AG08395 (cell line): ENCODE measurements around the gene PHF21B.

Source experiments
- DNase-seq: peaks from one replicate; pipeline ENCODE4 v3.0.0; 2012; ENCODE audit warnings: mixed read lengths, low spot score

The PHF21B gene

DNA sequence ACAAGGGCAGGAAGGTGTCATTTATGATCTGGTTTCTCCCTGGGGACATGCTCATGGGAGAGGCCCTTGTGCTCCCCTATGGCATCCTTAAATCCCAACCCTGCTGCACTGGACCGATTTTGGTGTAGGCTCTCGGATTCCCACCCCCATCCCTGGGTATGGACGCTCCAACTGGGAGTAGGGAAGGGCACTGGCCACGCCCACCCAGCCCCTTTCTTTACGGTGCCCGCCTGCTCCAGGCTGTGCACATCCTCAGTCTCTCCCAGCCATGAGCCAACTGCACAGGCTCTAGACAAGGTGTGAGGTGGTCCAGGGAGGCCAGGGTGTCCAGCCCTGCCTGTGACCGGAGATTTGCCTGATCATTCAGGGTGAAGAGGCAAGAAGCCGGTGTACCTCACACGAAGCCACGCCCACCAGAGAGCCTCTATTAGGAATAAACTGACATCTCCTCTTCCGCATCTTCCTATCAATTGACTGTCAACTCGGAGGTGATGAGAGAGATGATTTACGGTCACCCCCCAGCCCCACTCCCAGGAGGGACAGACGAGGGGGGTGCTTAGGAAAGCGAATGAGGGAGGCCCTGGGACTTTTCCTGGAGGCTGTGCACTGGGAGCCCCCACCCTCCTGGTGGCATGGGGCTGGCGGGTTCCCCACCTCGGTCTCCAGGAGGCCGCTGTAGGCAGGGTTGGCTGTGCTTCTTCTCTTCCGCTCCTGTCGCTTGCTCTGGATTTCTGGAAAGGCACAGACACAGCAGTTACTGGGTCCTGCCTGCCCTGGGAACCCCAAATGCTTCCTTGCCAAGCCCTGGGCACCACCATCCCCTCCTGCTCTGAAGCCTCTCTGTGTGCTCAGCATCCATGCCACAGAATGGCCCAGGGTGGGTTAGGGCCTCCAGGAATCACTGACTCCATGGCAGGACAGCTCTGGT lies 116.7 kb downstream of the PHF21B start:
- DNase-seq = no peak

DNA sequence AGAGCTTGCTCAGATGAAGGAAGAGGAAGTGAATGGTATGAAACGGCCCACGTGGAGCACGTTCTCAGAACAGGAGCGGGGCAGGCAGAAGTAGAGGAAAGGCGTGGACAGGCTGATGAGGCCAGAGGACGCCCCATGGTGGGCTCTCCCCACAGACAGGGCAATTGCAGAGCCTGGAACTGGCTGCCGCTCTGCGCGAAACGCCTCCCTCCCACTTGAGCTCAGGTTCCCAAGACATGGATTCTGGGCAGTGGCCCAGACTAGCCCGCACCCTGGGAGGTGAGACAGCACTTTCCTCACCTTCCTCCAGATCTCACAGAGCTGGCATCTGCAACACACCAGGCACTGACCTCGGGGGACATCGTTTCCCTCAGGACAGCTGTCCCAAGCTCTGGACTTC lies 117.6 kb downstream of the PHF21B start:
- DNase-seq = no peak

DNA sequence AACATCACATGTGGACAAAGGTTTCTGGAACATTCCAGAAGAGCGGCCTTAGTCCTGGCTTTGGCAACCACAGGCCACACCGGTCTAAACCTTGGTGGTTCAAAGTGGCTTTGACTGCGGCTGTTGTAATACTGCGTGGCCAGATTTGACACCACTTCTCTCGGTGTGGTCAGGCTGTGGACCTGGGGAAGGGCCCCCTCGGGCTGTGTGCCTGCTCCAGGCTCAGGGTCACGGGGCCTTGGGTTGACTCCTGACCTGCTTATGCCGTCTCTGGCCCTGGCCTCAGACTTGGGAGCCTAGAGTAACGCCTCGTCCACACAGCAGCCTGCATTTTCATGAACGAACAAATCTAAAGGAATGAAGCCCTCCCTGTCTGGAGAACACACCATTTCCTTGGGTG lies 118.0 kb downstream of the PHF21B start:
- no peak for DNase-seq

DNA sequence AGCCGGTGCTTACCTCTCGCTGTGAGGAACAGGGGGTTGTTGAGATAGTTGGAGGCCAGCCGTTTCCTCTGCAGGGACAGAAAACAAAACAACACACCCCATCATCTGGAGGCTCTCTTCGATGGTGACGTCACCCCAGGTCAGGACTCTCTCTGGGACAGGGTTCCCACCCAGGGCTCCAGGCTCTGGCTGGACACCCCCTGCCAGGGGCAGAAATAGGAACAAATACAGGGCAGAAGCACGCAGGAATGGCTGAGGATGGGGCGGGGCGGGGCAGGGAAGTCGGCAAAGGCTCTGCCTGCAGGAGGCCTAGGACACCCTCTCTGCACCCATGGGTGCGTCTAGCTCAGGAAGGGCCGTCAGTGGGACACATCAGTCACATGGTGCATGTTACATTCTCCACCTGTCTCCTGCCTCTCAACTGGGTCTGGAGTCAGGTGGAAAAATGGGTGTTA lies 118.5 kb downstream of the PHF21B start:
- no peak for DNase-seq

DNA sequence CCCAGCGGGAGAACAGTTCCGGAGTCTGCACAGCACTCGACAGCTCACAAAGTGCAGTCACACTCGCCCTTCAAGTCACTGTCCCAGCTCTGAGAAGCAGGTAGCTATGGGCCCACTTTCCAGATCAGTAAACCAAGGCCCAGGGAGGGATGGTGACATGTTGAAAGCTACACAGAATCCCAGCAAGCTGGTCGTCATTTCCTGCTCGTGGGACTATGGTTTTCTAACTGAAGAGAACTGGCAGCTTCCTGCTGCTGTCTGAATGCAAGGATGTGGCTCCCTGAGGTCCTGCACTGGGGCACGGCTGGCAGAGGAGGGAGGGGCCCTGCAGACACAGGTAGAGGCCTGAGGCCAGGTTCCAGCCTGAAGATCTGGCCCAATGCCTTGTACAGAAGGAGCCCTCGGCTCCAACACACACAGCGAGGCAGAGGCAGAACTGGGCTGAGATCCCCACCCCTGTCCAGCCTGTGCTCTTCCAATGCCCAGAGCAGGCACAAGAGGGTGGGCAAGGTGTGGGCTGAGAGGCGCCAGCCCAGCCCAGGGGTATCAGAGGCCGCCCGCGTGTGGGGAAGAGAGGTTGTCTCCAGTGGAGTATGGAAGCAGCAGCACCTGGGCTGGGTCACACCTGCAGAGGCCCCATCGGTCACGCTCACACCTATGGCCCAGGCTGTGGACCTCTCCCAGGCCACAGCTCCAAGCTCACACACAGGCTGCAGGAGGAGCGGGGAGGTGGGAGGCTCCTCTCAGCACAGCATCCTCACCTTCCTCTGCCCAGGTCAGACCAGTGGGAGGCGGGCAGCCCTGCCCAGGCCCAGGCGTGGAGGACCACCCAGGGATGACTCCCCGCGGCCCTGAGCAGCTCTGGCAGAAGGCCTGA lies 119.2 kb downstream of the PHF21B start:
- no peak for DNase-seq

DNA sequence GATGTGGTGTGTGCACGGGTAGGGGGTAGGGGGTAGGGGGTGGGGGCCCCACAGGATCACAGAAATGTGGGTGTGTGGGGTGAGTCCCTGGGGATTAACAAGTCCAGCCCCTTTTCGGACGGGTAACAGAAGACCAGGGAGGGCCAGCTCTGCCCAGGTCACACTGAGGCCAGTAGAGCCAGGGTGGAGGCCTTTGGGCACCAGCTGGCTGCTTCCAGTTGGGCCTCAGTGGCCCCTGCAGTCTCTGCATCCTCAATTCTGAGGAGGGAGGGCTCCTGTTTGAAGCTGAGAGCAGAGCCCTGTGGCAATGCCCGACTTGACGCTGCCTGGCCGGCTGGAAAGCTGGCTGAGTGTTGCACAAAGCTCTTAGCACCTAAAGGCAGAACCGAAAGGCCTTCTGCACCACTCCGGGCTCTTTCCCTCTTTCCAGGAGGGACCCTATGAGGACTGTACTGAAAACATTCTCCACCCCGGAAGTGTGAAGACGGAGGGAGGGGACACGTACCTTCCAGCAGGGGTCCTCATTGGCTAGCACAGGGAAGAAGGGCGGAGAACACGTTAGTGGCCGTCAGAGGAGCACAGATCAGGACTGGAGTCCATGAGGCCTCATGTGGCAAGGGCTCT lies 120.4 kb downstream of the PHF21B start:
- DNase-seq = no peak

DNA sequence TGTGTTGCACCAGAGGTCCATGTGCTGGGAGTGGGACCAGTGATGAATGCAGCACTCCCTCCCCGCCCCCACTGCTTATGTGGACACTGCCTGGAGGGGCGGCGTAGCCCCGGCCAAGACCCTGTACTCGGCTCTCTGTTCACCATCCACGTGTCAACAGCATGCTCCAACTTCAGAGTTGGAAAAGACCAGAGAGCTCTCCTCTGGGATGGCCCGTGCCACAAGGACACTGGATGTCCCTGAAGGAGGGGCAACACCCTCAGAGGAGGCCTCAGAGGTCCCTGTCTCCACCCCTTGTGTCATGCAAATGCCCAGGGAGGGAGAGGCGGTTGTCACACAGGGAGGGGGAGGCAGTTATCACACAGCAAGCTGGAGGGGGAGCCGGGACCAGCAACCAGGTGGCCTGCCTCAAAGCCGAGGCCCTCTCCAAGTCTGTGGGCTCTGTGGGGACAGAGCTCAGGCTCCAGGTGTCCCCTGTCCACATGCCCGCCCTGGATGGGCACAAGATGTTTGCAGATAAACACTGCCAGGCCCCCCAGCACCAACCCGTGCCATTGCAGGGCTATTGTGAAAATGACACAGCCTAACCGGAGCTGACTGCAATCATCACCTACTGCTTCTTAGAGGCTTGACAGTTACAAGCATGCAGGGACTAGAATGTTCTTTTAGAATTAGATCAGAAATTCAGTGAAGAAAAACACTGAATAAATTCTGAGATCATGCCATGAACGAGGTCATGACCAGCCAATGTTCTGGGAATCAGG lies 121.1 kb downstream of the PHF21B start:
- DNase-seq = no peak

DNA sequence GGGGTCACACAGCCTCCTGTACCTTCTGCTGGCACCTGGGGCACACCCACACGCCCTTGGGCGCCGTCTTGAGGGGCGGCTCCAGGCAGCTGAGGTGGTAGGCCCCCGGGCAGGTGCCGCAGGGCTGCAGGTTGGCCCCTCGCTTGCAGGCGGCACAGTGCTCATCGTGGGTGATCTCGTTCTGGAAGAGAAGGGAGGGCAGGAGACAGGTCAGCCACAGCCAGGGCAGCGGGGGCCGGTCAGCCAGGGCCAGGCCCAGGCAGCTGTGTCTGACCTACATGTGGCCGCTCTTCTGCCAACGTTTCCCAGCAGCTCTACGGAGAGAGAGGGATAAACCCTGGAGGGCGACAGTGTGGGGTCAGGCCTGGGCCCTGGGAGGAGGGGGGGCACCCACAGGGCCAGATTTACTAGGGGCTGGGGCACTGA lies 121.9 kb downstream of the PHF21B start:
- DNase-seq = no peak

DNA sequence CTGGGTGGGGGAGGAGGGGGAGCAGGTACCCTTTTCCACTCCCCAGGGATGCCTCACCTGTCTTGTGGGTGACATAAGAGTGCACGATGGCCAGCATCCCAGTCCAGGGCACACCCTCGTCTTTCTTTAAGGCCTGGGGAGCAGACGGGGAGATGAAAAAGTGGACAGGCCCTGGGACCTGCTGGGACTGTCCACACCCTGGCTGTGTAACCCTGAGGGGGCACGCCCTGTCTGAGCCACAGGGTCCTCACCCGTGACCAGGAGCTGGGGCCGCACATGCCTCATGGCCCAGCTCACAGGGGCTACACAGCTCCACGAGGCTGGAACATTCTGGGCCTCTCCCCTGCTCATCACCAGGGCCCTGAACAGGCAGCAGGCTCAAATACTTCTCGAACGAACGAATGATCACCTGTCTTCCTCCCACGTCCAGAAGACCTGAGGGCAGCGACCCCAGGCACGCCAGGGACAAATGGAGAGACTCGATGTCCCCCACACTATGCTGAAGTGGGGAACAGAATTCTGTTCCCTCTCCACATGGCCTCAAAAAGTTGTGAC lies 123.9 kb downstream of the PHF21B start:
- no peak for DNase-seq

DNA sequence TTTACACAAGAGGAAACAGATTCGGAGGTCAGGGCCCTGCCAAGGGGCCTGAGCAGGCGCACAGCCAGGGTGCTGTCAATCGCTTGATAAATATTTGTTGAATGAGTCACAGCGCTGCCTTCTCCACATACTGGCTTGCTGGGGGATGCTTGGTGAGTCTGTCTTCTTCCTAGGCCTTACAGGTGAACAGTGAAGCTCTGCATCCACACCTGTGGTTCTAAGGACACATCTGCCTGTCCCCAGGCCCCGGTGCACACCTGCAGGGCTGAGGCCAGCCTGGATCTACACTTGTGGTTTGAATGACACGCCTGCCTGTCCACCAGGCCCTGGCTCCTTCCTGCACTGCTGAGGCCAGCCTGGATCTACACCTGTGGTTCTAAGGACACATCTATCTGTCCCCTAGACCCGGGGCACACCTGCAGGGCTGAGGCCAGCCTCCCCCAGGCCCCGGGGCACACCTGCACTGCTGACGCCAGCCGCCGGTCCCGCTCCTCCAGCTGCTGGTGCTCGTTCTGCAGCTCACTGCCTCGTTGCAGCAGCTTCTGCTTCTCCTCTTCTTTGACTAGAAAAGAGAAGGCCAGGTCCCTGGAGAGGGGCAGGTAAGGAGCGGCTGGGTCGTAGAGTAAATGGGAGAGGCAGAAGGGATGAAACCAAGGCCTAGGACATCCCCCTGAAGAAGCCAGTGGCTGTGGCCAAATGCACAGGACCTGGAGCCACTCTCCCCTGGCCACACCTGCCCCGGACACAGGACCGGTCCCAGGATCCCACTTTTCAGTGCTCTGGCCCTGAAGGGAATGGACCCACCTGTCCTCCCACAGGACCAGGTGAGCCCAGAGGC lies 124.6 kb downstream of the PHF21B start:
- no peak for DNase-seq

DNA sequence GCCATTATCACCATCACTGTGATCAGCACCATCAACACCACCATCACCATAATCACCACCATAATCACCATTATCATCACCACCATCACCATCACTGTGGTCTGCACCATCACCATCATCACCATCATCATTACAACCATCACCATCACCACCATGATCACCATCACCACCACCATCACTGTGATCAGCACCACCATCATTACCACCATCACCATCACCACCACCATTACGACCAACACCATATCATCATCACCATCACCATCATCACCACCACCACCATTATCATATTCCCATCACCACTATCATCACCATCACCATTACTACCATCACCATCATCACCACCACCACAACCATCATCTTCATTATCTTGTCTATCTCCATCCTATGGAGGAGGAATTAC lies 125.2 kb downstream of the PHF21B start:
- no peak for DNase-seq

DNA sequence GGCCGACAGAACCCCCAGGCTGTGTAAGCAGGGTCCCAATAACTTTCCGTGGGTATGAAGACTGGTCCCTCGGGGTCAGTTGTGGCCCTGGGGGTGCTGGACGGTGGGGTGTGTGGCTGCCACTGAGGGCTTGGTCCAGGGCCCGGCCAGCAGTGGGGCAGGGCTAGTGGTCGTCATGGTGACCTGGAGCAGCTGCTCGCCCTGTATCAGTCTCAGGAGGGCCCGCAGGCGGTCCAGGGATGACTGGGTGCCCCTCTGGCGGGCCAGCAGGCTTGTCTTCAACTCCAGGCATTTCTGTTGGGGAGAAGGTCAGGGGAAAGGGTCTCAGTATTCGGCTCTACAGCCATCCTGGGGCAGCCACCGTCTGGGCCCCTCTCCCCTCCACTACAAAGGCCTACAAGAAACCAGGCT lies 126.8 kb downstream of the PHF21B start:
- DNase-seq = no peak

DNA sequence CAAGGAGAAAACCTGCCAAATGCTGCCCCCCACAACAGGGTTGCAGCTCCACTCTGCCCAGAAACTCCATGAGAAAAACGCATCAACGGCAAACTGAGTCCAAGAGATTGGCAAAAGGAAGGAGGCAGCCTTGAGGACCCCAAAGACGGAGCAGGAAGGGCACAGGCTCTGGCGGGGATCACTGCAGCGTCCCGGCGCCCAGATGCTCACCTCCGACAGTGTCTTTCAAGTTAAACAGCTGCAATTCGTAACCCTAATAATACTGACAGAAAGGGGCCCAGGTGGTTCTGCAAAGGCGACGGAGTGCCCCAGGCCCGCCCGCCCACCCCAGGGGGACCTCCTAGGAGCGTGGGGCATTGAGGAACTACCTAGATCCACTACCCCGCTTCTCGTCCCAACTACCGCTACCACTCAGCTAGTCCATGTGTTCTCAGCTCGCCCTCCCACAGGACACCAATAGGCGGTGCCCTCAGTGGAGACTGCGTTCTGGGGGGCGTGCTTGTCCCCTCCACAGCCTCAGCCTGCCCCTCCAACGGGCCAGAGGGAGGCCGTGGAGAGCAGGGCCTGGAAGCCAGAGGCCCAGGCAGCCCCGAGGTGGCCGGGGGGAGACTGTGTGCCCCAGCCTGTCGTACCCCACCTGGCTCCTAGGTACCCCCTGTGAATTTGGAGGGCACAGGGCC lies 127.4 kb downstream of the PHF21B start:
- DNase-seq = no peak

DNA sequence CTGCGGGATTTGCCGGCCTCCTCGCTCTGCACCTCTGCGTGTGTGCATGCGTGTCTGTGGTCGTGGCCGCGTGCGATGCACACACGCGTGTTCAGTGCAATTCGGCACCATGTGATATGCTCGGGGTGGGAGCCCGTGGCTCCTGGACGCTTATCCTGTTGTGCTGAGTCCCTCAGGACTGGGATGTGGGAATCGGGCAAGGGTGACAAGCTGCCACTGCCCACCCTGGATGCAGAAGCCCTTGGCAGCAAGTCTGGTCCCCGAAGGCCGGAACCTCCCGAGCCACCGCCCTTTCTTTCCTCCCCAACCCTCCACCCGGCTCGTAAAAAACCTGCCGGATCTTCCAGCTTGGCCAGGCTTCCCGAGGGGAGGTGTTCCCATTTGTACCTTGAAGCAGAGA lies 128.2 kb downstream of the PHF21B start:
- DNase-seq = no peak

DNA sequence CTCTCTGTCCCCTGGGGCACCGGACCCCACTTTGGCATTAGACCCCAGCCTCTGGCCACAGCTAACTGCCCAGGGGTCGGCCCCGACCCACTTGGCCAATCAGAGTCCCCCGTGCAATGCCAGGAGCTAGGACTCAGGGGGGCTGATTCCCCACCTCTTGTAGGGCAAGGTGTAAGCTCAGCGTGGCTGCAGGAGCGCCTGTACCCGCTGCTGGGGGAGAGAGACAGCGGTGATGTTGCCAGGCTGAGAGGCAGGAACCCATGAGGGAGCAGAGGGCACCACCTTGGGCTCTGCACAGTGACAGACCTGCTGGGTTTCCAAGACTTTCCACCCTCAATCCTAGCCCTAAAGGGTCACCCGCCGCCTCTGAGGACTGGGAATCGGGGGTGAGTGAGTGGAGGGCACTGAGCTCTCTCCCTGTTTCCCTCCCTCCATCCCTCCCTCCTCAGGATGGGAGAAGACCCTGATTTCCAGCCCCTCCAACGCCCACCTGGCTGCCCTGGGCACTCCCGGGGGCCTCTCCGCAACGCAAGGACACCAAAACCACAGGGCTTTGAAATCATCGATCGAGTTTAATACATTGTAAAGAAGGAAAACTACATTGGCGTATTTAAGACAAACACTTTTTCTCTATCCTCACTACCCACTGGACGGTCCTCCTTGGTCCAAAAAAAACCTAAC lies 129.1 kb downstream of the PHF21B start:
- no peak for DNase-seq

DNA sequence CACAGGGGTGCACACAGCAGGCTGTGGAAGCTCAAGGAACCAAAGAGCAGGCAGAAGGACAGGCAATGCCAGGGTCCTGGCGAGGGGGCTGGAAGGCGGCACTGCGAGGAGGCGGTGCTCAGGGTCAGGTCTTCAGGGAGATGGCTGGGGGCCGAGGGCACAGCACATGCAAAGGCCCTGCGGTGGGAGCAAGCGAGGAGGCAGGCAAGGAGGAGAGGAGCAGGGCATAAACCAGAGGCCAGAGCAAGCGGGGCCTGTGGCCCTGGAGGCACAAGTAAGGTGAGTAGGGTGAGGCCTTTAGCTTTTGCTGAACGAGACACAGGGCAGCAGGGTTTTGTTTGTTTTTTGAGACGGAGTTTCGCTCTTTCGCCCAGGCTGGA lies 130.5 kb downstream of the PHF21B start:
- DNase-seq = no peak

DNA sequence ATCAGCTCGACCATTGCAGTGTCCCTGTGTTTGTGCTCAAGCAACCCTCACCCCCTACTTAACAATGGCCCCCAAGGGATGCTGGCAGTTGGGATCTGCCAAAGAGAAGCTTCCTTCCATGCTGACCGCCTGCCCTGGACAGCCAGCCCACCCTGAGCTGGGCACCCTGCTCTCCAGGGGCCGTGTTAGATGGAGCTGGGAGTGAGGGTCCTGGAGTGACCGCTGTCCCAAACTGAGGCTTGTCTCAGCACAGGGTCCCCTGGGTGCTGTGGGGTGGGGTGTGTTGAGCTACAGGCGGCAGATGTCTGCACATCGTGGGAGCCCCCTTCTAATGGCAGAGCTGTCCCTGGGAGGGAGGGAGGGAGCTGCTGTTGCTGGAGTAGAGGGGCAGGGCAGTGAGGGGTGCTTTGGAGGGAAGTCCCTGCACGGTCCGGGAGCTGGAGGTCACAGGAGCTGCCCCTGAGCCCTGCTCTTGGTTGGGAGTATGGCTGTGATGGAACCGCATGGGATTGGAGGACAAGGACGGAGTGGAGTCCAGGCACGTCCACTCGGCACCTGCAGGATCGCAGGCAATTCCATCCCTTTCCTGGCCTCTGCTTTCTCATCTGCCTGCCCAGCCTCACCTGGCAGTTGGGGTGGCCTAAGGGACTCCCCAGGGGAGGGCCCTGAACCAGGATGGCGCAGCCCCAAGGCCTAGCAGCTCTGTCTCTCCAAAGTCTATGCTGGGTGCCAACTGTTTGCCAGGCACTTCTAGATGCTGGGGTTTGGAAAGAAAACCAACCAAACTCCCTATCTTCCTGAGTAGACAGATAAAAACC lies 131.1 kb downstream of the PHF21B start:
- DNase-seq = no peak

DNA sequence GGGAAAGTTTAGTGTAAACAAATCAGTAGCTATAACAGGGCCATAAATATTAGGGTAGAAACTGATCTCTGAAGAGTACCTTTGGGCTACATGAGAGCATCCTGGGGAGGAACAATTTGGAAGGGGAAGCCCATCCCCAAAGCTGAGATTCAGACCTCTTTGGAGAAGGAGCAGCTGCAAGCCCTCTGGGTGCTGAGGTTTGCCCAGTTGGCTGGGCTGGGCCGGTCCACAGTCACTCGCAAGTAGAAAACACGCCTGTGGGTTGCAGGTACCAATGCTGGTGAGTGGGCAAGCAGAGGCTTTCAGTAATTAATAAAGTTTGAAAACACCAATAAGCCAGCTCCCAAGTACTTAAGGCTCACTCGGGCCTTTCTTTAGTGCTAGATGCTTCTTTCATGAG lies 132.9 kb downstream of the PHF21B start:
- no peak for DNase-seq
